ENCODE data around the gene TIMM44. TPM values are rescaled to one million over a fixed set of nuclear protein-coding genes. Genes with fewer than 3 reads are reported as not detected.

Gene TIMM44
- total and polyA plus RNA-seq, 10 of the 15 experiments (the other 5 are each of a cell fraction or from before 2014, with no cell fraction given): 6.6 to 90.7 (median 57.6) TPM

DNA sequence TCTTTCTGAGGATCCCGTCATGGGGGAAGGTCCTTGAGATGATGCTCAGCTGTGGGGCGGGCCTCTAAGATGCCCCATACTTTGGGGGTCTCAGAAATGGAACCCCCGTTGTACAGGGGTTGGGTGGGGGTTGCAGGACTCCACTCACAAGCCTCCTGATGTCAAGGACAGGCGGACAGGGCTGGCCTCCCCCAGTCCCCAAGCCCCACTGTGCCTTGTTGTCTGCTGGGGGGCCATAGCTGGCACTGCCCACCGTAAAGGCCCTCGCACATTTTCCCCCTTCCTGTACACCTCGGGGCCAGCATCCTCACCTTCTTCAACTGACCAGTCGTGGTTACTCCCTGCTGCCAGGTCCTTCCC is 20.6 kb downstream of the TIMM44 start:
- TF ChIP-seq NR2C1 (IDR thresholded peaks at IDR 0.05): no peak
- TF ChIP-seq SMARCA5 (IDR thresholded peaks at IDR 0.05): no peak
- TF ChIP-seq SKIL (IDR thresholded peaks at IDR 0.05; ENCODE audit: low read depth, poor library complexity, severe bottlenecking): no peak
- TF ChIP-seq HDAC2 (IDR thresholded peaks at IDR 0.05): no peak
- TF ChIP-seq IRF3 (IDR thresholded peaks at IDR 0.05): no peak
- TF ChIP-seq ZBED1 (IDR thresholded peaks at IDR 0.05; ENCODE audit: borderline replicate concordance): no peak
- no peak for TF ChIP-seq SIX5 (IDR thresholded peaks at IDR 0.05; ENCODE audit: low read depth, low read length, severe bottlenecking)
- no peak for TF ChIP-seq MYB (IDR thresholded peaks at IDR 0.05; ENCODE audit: borderline replicate concordance, low read depth, low read length)
- TF ChIP-seq, protein P1, sequence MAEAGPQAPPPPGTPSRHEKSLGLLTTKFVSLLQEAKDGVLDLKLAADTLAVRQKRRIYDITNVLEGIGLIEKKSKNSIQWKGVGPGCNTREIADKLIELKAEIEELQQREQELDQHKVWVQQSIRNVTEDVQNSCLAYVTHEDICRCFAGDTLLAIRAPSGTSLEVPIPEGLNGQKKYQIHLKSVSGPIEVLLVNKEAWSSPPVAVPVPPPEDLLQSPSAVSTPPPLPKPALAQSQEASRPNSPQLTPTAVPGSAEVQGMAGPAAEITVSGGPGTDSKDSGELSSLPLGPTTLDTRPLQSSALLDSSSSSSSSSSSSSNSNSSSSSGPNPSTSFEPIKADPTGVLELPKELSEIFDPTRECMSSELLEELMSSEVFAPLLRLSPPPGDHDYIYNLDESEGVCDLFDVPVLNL (IDR thresholded peaks at IDR 0.05; ENCODE audit: low read depth, low read length): no peak
- no peak for TF ChIP-seq STAT1 (conservative IDR thresholded peaks at IDR 0.05)
- no peak for TF ChIP-seq MAX (IDR thresholded peaks at IDR 0.05; ENCODE audit: low read depth, low read length)
- TF ChIP-seq YBX1 (IDR thresholded peaks at IDR 0.05): no peak
- WGBS (ENCODE audit: insufficient coverage, insufficient replicate concordance, low lambda C conversion rate, missing lambda C conversion rate): 54% methylated on average over 7 of the region's 8 CpGs
- Histone ChIP-seq H3K27me3 (replicated peaks in 1 of 2; ENCODE audit: control insufficient read depth in 2 of 2, insufficient read depth in 2 of 2, low read length in 1 of 2) (peaks cover 0 to 12% of the 10 kb centered on the region in 2 experiments; a peak in 2 of 4 replicates), H3K4me2 (ENCODE audit: control insufficient read depth, insufficient read depth) (no peak overlapping the region), H3K79me2 (ENCODE audit: control insufficient read depth, insufficient read depth, low read length) (no peaks in the 10 kb centered on the region), H4K20me1 (ENCODE audit: control insufficient read depth, insufficient read depth) (no peaks in the 10 kb centered on the region), H3K9me3 (replicated peaks; ENCODE audit: control insufficient read depth, insufficient read depth, low read length) (no peaks in the 10 kb centered on the region; the same call in 2 of the 3 replicates), H3K9ac (ENCODE audit: control insufficient read depth, insufficient read depth, low read length) (no peak overlapping the region), H3K36me3 (ENCODE audit: control insufficient read depth in 2 of 2, insufficient read depth in 2 of 2, low read length in 1 of 2) (no peaks in the 10 kb centered on the region; a peak in 2 of 4 replicates), H2AFZ (ENCODE audit: control insufficient read depth, low read depth, low read length) (no peak overlapping the region), H3K4me1 (ENCODE audit: control insufficient read depth, insufficient read depth, low read length) (peaks cover 11% of the 10 kb centered on the region), H3K27ac (ENCODE audit: control insufficient read depth, insufficient read depth) (no peak overlapping the region), H3K4me3 (no peak overlapping the region)
- no peak for FAIRE-seq
- ChIA-PET CTCF (interaction anchor here (1.0 to 3.9 kb wide), 2 partner anchors 21 to 69 kb away, joined by 3 to 32 read pairs; partner anchors contain the start of gene TIMM44), RAD21 (ENCODE audit: unreplicated experiment) (interaction anchor here (1.1 kb wide), 1 partner anchor 19 kb away, joined by 3 read pairs; the partner anchor contains the start of gene MAP2K7), SMC1A (ENCODE audit: uncharacterized antibody, unreplicated experiment) (no interaction called here), POLR2A (no interaction called here)
- in situ Hi-C loops (cut with MboI) (no loop called here), intact Hi-C loops (cut with micrococcal nuclease; ENCODE audit: unreplicated experiment) (no loop called here)
- DNase-seq (ENCODE audit: low read depth, low spot score): no peak
- BruUV-seq (replicated peaks): no TSS peak
- no peak for ATAC-seq

All from GM12878 (cell line).